ENCODE data around the gene RNFT2. TPM values are rescaled to one million over a fixed set of nuclear protein-coding genes. Genes with fewer than 3 reads are reported as not detected.
A peak's percentile ranks its signal among the peaks of the same experiment; 100 is the strongest.

The RNFT2 gene
- total RNA-seq, 4 donors from 2014 or later = 0.26 to 0.38 TPM; not detected in 2

DNA sequence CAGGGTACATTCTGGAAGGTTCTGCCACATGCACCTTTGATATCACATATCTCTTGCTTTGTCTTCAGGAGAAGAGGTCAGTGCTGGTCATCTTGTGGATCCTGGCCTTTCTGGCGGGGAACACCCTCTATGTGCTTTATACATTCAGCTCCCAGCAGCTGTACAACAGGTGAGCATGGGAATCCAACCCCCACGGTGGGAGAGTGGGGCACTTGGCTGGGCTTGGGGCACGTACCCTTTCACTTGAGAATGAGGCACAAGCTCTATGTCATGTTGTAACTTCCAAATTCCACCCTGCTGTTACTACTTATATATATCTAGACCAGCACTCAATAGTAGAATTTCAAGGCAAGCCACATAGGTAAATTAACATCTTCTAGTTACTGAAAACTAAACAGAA is 28.6 kb downstream of the RNFT2 start:
- no peak overlapping the region for H3K27ac ChIP-seq
- no peaks in the 10 kb centered on the region for H3K4me1 ChIP-seq
- no peaks in the 10 kb centered on the region for H3K9me3 ChIP-seq
- TF ChIP-seq, protein P1, sequence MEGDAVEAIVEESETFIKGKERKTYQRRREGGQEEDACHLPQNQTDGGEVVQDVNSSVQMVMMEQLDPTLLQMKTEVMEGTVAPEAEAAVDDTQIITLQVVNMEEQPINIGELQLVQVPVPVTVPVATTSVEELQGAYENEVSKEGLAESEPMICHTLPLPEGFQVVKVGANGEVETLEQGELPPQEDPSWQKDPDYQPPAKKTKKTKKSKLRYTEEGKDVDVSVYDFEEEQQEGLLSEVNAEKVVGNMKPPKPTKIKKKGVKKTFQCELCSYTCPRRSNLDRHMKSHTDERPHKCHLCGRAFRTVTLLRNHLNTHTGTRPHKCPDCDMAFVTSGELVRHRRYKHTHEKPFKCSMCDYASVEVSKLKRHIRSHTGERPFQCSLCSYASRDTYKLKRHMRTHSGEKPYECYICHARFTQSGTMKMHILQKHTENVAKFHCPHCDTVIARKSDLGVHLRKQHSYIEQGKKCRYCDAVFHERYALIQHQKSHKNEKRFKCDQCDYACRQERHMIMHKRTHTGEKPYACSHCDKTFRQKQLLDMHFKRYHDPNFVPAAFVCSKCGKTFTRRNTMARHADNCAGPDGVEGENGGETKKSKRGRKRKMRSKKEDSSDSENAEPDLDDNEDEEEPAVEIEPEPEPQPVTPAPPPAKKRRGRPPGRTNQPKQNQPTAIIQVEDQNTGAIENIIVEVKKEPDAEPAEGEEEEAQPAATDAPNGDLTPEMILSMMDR (IDR thresholded peaks at IDR 0.05) = no peak
- no peak for TF ChIP-seq POLR2A (IDR thresholded peaks at IDR 0.05)
- intact Hi-C loops (cut with DNase I) = no loop called here
- no peak overlapping the region for H3K4me3 ChIP-seq
- H3K36me3 ChIP-seq = no peaks in the 10 kb centered on the region
- WGBS, 2 donors = 77 to 87% methylated on average over 3 of the region's 3 CpGs
- H3K27me3 ChIP-seq = no peaks in the 10 kb centered on the region
- no peak for DNase-seq

DNA sequence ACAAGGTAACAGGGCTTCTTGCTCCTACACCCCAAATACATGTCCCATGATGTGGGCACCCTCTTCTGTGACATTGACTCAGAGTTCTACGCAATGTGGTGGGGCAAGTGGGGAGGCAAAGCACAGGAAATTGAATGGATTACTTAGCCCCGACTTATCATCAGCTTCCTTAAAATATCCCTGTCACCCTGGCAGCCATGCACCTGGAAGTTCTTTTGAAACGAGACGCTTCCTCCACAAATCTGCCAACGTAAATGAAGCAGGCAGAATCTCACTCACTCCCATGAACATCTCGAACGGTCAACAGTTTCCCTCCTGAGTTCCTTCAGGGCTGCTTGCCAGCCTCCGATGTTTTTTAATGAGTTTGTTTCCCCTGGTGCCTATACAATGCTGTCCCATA is 33.5 kb downstream of the RNFT2 start:
- DNase-seq = no peak
- no peak overlapping the region for H3K27ac ChIP-seq
- H3K4me1 ChIP-seq = no peaks in the 10 kb centered on the region
- intact Hi-C loops (cut with DNase I) = no loop called here
- H3K4me3 ChIP-seq = no peak overlapping the region
- no peak for TF ChIP-seq POLR2A (IDR thresholded peaks at IDR 0.05)
- TF ChIP-seq, protein P1 (IDR thresholded peaks at IDR 0.05) = no peak
- no peaks in the 10 kb centered on the region for H3K27me3 ChIP-seq
- 68 to 78% methylated on average over 8 of the region's 8 CpGs for WGBS, 2 donors
- H3K9me3 ChIP-seq = no peaks in the 10 kb centered on the region
- no peaks in the 10 kb centered on the region for H3K36me3 ChIP-seq

DNA sequence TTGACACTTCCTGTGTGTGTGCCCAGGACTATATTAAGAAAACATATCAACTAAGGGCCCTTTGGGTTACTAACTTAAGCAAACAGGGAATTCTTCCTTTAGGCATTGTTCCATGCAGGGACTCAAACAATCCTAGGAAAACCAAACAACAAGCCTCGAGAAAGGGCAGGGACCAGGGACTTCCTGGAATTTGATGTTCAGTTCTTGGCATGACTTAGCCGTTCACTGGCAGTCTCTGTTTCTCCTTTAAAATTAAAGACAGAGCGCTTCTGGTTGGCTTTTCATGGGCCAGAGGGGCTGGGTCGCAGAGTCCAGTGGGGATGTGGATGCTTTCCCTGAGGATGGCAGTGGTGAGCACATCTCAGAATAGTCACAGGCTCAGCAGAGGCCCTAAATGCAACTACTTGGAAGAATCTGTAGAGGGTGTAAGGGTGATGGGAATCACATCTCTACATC is 35.2 kb downstream of the RNFT2 start:
- Histone ChIP-seq H3K9me3 (no peaks in the 10 kb centered on the region), H3K4me1 (no peaks in the 10 kb centered on the region), H3K4me3 (no peak overlapping the region), H3K36me3 (no peaks in the 10 kb centered on the region), H3K27ac (no peak overlapping the region), H3K27me3 (no peaks in the 10 kb centered on the region)
- no peak for TF ChIP-seq POLR2A (IDR thresholded peaks at IDR 0.05)
- TF ChIP-seq, protein P1 (IDR thresholded peaks at IDR 0.05) = peak in 1 of 6 experiments; percentile 7
- WGBS, 2 donors = 17 to 30% methylated on average over 2 to 3 of the region's 4 CpGs
- no peak for DNase-seq
- intact Hi-C loops (cut with DNase I) = no loop called here

DNA sequence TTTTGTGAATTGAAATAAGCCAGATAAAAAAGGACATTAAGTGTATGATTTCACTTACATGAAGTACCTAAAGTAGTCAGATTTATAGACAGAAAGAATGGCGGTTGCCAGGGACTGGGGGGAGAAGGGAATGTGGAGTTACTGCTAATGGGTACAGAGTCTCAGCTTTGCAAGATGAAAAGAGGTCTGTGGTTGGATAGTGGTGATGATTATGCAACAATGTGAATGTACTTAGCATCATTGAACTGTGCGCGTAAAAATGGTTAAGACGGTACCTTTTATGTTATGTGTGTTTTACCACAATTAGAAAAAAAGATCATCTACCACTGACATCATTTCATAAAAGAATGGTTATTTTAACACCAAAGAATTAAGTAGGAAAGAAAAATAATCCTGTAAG is 35.9 kb downstream of the RNFT2 start:
- intact Hi-C loops (cut with DNase I) = no loop called here
- no peaks in the 10 kb centered on the region for H3K4me1 ChIP-seq
- H3K9me3 ChIP-seq = no peaks in the 10 kb centered on the region
- 65 to 72% methylated on average over 4 of the region's 4 CpGs for WGBS, 2 donors
- H3K4me3 ChIP-seq = no peak overlapping the region
- DNase-seq = no peak
- no peaks in the 10 kb centered on the region for H3K36me3 ChIP-seq
- TF ChIP-seq POLR2A (IDR thresholded peaks at IDR 0.05) = no peak
- TF ChIP-seq, protein P1 (IDR thresholded peaks at IDR 0.05) = no peak
- no peaks in the 10 kb centered on the region for H3K27me3 ChIP-seq
- H3K27ac ChIP-seq = no peak overlapping the region

DNA sequence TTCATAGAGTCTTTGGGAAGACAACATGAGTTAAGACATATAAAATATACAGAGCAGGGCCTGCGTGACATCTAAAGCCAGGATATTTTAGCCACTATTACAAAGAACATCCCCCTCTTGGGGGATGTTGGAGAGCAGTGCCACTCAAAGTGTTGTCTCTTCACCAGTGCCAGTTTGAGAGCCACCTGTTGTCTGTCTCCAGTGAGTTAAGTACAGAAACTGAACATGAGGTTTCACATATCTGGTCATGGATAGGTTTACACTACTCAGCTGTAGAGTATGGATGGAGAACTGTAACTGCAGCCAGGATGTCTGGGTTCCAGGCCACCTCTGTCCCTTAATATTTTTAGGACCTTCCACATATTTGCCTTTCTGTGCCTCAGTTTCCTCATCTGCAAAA is 39.1 kb downstream of the RNFT2 start:
- Histone ChIP-seq H3K27me3 (no peaks in the 10 kb centered on the region), H3K4me1 (no peaks in the 10 kb centered on the region), H3K36me3 (no peaks in the 10 kb centered on the region), H3K9me3 (no peaks in the 10 kb centered on the region), H3K27ac (no peak overlapping the region), H3K4me3 (no peak overlapping the region)
- intact Hi-C loops (cut with DNase I) = no loop called here
- DNase-seq = no peak
- TF ChIP-seq, protein P1 (IDR thresholded peaks at IDR 0.05) = no peak
- no peak for TF ChIP-seq POLR2A (IDR thresholded peaks at IDR 0.05)
- WGBS, 2 donors = 100% methylated on average over 1 of the region's 1 CpG; no CpG with 5 or more reads in 1 of the 2 donors

Data from esophagus squamous epithelium (tissue), 5 donors.